OCI-LY1 (cell line): Measurements from ENCODE around the gene PLEKHJ1.

Experiments
- CTCF ChIP-seq: fragments of 200-600 bp; sonication (generic), shearing (Covaris generic); IDR thresholded peaks from 2 replicates; pipeline ENCODE4 v1.5.1; 2017; ENCODE audit warnings: mild to moderate bottlenecking, antibody characterized with exemption, low read length, moderate library complexity, mixed read lengths
- EZH2 ChIP-seq: fragments of 200-600 bp; sonication (generic), shearing (Covaris generic); IDR thresholded peaks from 2 replicates; pipeline ENCODE4 v1.8.0; 2017; ENCODE audit warnings: borderline replicate concordance, mixed run types, mild to moderate bottlenecking, antibody characterized with exemption, low read length, moderate library complexity, mixed read lengths

GRCh38 chr19:2260341-2260805 is 24.2 kb upstream of the PLEKHJ1 start:
- TF ChIP-seq CTCF, result no peak
- no peak for TF ChIP-seq EZH2
